Cardiac atrium fibroblast (primary cell): ENCODE data around the gene SYT12. TPM values are rescaled to one million over a fixed set of nuclear protein-coding genes. Genes with fewer than 3 reads are reported as not detected.

Experiments
- total RNA-seq: library from RNA; depleted of rRNA; stranded (reverse); fragments of >200 nt; gene quantifications from 2 replicates; pipeline ENCODE4 v1.2.3, GENCODE V29; 2015

Gene SYT12, protein sequence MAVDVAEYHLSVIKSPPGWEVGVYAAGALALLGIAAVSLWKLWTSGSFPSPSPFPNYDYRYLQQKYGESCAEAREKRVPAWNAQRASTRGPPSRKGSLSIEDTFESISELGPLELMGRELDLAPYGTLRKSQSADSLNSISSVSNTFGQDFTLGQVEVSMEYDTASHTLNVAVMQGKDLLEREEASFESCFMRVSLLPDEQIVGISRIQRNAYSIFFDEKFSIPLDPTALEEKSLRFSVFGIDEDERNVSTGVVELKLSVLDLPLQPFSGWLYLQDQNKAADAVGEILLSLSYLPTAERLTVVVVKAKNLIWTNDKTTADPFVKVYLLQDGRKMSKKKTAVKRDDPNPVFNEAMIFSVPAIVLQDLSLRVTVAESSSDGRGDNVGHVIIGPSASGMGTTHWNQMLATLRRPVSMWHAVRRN
- under 0.01 and 0.97 TPM in 2 replicates for total RNA-seq

DNA sequence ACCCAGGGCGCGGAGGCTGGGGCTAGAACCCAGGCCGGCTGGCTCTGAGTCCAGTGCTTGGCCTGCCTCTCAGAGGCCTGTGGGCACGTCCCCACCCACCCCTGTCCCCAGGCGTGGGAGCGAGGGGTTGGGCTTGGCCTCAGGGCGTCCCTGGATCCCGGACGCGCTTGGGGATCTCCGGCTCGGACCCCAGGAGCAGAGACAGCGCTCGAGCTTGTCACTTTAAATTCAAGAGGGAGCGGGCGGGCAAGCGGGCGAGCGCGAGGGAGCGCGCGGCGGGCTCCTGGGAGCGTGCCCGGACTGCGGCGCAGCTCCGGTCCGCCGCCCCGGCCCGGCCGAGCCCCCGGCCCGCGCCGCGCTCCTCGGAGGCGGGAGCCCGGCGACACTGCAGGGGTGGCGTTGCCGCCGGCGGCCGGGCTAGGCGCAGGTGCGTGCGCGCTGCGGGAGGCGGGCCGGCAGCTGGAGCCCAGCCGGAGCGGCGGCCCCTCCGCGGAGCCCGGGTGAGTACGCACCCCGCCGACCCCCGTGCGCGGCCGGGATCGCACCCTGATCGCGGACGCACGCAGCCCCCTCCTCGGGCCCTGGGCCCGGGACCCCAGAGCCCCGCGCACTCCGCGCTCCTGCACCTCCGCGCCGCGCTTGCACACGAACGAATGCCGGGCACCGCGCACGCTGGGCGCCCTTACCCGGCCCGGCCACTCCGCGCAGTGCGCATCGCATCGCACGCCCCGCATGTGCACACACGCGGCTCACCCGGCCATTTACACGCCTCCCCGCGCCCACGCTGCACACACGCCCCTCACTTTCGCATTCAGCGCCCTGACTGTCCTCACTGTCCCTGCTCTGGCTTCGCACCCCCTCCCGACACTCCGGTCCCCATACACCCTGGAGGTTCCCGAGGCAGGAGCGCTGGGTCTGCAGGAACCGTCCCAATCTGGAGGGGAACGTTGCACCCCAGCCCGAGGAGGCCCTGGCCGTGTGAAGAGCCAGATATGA lies at the start of gene SYT12:
SYT12 (plus strand) TSS at position 174 of the 996 bp plus-strand sequence. CDS start 7,011 bp downstream, outside the sequence.

DNA sequence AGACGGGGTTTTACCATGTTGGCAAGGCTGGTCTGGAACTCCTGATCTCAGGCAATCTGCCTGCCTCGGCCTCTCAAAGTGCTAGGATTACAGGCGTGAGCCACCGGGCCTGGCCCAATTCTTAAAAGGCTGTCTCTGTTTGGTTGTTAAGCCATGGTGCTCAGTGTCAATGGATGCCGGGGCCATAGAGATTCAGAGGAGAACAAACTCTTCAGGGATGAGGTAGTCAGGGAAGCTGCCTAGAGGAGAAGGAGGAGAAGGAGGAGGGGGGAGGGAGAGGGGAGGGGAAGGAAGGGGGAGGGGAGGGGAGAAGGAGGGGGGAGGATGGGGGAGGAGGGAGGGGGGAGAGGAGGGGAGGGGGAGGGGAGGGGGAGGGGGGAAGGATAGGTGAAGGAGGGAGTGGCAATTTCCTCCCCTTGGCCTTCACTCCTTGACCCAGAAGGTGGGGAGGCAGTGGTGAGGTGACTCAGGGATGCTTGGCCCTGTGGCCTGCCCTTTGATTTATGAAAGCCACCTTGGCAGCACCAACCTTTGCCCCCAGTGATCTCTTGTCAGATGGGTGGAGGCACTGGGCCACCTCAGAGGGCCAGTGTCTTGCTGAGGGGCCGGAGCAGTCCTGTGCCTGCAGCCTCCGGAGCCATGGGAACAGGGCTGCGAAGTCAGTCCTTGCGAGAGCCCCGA lies 48.1 kb upstream of the SYT12 start, which contains the start of gene C11orf86:
C11orf86 (plus strand) TSS at position 581 of the 681 bp plus-strand sequence; CDS start at position 640, 59 bp downstream.

DNA sequence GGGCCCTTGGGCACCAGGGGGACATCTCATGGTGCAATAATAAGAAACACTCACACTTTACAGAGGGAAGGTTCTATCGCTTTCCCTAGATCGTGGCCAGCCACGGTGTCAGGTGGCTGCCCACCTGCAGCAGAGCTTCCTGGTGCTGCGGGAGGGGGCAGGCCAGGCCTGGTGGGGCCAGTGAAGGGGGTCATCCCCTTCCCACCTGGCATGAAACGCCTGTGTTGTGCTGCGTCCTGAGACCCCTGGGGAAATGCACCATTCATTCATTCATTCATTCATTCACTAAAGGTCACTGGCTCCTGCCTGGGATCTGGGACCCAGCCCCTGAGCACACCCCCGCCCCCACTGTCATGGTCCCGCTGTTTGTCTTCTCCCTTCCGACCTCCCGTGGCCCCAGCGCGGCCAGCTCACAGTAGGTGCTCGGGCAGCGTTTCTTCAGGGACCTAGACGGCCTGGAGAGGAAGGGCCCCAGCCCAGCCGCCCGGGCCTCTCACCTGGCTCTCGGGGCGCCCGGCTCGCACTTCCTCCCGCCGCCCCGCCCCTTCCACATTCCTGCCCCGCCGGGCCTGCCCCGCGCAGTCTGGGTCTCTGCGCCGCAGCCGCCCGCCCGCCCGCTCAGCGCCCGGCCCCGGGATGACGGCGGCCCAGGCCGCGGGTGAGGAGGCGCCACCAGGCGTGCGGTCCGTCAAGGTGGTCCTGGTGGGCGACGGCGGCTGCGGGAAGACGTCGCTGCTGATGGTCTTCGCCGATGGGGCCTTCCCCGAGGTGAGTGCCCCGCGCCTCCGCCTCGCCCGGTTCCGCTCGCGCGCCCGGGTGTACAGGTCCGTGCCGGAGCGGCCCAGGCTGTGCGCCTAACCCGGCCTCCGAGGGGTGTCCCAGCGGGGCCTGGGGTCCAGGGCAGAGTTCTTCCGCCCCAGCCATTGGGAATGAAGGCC lies 33.6 kb downstream of the SYT12 start, which contains the start of gene RHOD:
RHOD (plus strand) TSS at position 581 of the 938 bp plus-strand sequence; CDS start at position 637, 56 bp downstream.

Other genes starting within 250 kb of the SYT12 start
- 14.8 and 15.9 TPM in 2 replicates for gene RCE1, start 179.7 kb upstream of the SYT12 start, total RNA-seq
- gene LRFN4, start 166.1 kb upstream of the SYT12 start, total RNA-seq: 17.3 and 18.1 TPM in 2 replicates
- 24.8 and 25.1 TPM in 2 replicates for gene PC, start 64.8 kb upstream of the SYT12 start, total RNA-seq
- gene C11orf86, start 47.8 kb upstream of the SYT12 start, total RNA-seq: not detected in 2 replicates
- gene RHOD, start 33.7 kb downstream of the SYT12 start, total RNA-seq: 8.1 and 11.5 TPM in 2 replicates
- 23.6 and 44.1 TPM in 2 replicates for gene KDM2A, start 96.1 kb downstream of the SYT12 start, total RNA-seq
- 38.7 and 58.7 TPM in 2 replicates for gene GRK2, start 243.3 kb downstream of the SYT12 start, total RNA-seq